GM12878 (cell line): ENCODE results near the gene NXPH2. TPM values are rescaled to one million over a fixed set of nuclear protein-coding genes. Genes with fewer than 3 reads are reported as not detected.

ENCODE experiments used
- ATAC-seq: fragments of 200-7000 bp; cut with Tn5 transposase; 3 replicates; pipeline ENCODE4 v1.9.1; 2020; ENCODE audit warnings: mild to moderate bottlenecking, moderate library complexity
- BruUV-seq: library from RNA; stranded (reverse); fragments of 400-500 nt; replicated peaks from 2 replicates; lab custom pipeline; 2021; lab: Mats Ljungman, UMichigan
- CTCF ChIA-PET: fragments of 300-600 bp; sonication (Branson Sonifier 250); formaldehyde crosslinking; extraction: SDS; loops from one replicate; lab custom pipeline; 2021; ENCODE audit warnings: inconsistent platforms; lab: Yijun Ruan, JAX
- POLR2A ChIA-PET: fragments of 350-600 bp; formaldehyde crosslinking; extraction: SDS; loops from one replicate; lab custom pipeline; 2021; ENCODE audit warnings: inconsistent platforms; lab: Charles Lee
- RAD21 ChIA-PET: fragments of 300-600 bp; sonication (Branson Sonifier 250); formaldehyde crosslinking; loops from one replicate; lab custom pipeline; 2023; ENCODE audit warnings: antibody characterized with exemption; ENCODE audit not compliant: unreplicated experiment; lab: Charles Lee
- SMC1A ChIA-PET: fragments of 300-600 bp; sonication (Branson Sonifier 250); formaldehyde crosslinking; loops from one replicate; lab custom pipeline; 2023; ENCODE audit not compliant: unreplicated experiment, uncharacterized antibody; lab: Charles Lee
- DNase-seq: peaks from one replicate; pipeline ENCODE4 v3.0.0-alpha.2; 2011; ENCODE audit warnings: low read depth, low spot score
- FAIRE-seq: peaks from 3 replicates; lab custom pipeline; 2011; peaks lifted over from hg19 to GRCh38; lab: Jason Lieb, UNC
- H2AFZ ChIP-seq: 2 replicates; pipeline ENCODE4 v1.6.0; 2011; ENCODE audit warnings: low read depth, low read length, control low read depth; ENCODE audit not compliant: control insufficient read depth
- H3K27ac ChIP-seq: 2 replicates; pipeline ENCODE4 v1.5.1; 2011; ENCODE audit warnings: control low read depth; ENCODE audit not compliant: control insufficient read depth, insufficient read depth
- H3K27me3 ChIP-seq, 2 experiments: replicated peaks in 1 of 2; 2 replicates each; pipeline versions ENCODE4 v1.6.0 to v1.6.1; 2011; ENCODE audit warnings: low read length in 1 of 2; ENCODE audit not compliant: control insufficient read depth in 2 of 2, insufficient read depth in 2 of 2
- H3K36me3 ChIP-seq, 2 experiments: 2 replicates each; pipeline ENCODE4 v1.5.1; 2011; ENCODE audit warnings: low read length in 1 of 2; ENCODE audit not compliant: control insufficient read depth in 2 of 2, insufficient read depth in 2 of 2
- H3K4me1 ChIP-seq: 2 replicates; pipeline ENCODE4 v1.6.1; 2011; ENCODE audit warnings: mild to moderate bottlenecking, low read length, moderate library complexity, mixed read lengths; ENCODE audit not compliant: control insufficient read depth, insufficient read depth
- H3K4me2 ChIP-seq: 2 replicates; pipeline ENCODE4 v1.6.0; 2011; ENCODE audit warnings: control low read depth; ENCODE audit not compliant: control insufficient read depth, insufficient read depth
- H3K4me3 ChIP-seq: fragments of 200-600 bp; sonication (generic); 2 replicates; pipeline ENCODE4 v1.5.1; 2016
- H3K79me2 ChIP-seq: 2 replicates; pipeline ENCODE4 v1.6.0; 2011; ENCODE audit warnings: low read length; ENCODE audit not compliant: control insufficient read depth, insufficient read depth
- H3K9ac ChIP-seq: 2 replicates; pipeline ENCODE4 v1.8.0; 2011; ENCODE audit warnings: low read length, control low read depth, mixed read lengths; ENCODE audit not compliant: control insufficient read depth, insufficient read depth
- H3K9me3 ChIP-seq: replicated peaks from 3 replicates; pipeline ENCODE4 v1.5.1; 2011; ENCODE audit warnings: mild to moderate bottlenecking, low read length; ENCODE audit not compliant: control insufficient read depth, insufficient read depth
- H4K20me1 ChIP-seq: 2 replicates; pipeline ENCODE4 v1.6.0; 2011; ENCODE audit not compliant: control insufficient read depth, insufficient read depth
- BCL11A ChIP-seq: IDR thresholded peaks from 2 replicates; pipeline ENCODE4 v1.6.1; 2011; ENCODE audit warnings: low read depth, low read length
- BHLHE40 ChIP-seq, 2 experiments: fragments of 450-650 bp in 1 of 2; IDR thresholded peaks; 2 replicates each; pipeline ENCODE4 v1.6.1; 2011 to 2017; ENCODE audit warnings: low read depth in 2 of 2, borderline replicate concordance in 1 of 2, improper control_type of control experiment in 1 of 2, low read length in 1 of 2, mild to moderate bottlenecking in 1 of 2
- E2F4 ChIP-seq: IDR thresholded peaks from 2 replicates; pipeline ENCODE4 v1.6.1; 2012; ENCODE audit warnings: low read depth, low read length, improper control_type of control experiment
- EP300 ChIP-seq, 2 experiments: fragments of 150-350 bp in 1 of 2; IDR thresholded peaks; 2 replicates each; pipeline ENCODE4 v1.6.1; 2011 to 2012; ENCODE audit warnings: low read depth in 2 of 2, low read length in 2 of 2, borderline replicate concordance in 1 of 2, improper control_type of control experiment in 1 of 2, inconsistent platforms in 1 of 2; ENCODE audit not compliant: control insufficient read depth in 1 of 2
- GATAD2B ChIP-seq: fragments of 450-650 bp; conservative IDR thresholded peaks from 2 replicates; pipeline ENCODE4 v1.6.1; 2017; ENCODE audit warnings: low read depth, mild to moderate bottlenecking, moderate library complexity
- HDAC6 ChIP-seq: fragments of 200-600 bp; sonication (generic); IDR thresholded peaks from one replicate; pipeline ENCODE4 v1.8.0; 2017; ENCODE audit warnings: antibody characterized with exemption; ENCODE audit not compliant: unreplicated experiment
- HSF1 ChIP-seq: fragments of 150-350 bp; IDR thresholded peaks from 2 replicates; pipeline ENCODE4 v1.6.1; 2014; ENCODE audit warnings: mild to moderate bottlenecking, low read depth, low read length
- JUNB ChIP-seq: IDR thresholded peaks from 2 replicates; pipeline ENCODE4 v1.6.1; 2016; ENCODE audit warnings: antibody characterized with exemption, mild to moderate bottlenecking
- KAT2A ChIP-seq: conservative IDR thresholded peaks from 2 replicates; pipeline ENCODE4 v1.6.1; 2011; ENCODE audit warnings: low read depth, low read length; ENCODE audit not compliant: control insufficient read depth
- MAX ChIP-seq: IDR thresholded peaks from 2 replicates; pipeline ENCODE4 v1.6.1; 2012; ENCODE audit warnings: low read depth, low read length, improper control_type of control experiment
- MEF2B ChIP-seq: fragments of 450-650 bp; IDR thresholded peaks from 2 replicates; pipeline ENCODE4 v1.6.1; 2018; ENCODE audit warnings: mild to moderate bottlenecking, moderate library complexity; ENCODE audit not compliant: partially characterized antibody, poor library complexity, severe bottlenecking
- NFIC ChIP-seq: IDR thresholded peaks from 2 replicates; pipeline ENCODE4 v1.6.1; 2012; ENCODE audit warnings: low read depth, mild to moderate bottlenecking, inconsistent platforms, low read length, moderate library complexity
- NRF1 ChIP-seq: conservative IDR thresholded peaks from 2 replicates; pipeline ENCODE4 v1.6.1; 2011; ENCODE audit warnings: mild to moderate bottlenecking, low read depth, low read length, improper control_type of control experiment
- POLR2AphosphoS5 ChIP-seq: IDR thresholded peaks from 2 replicates; pipeline ENCODE4 v1.6.1; 2011; ENCODE audit warnings: mild to moderate bottlenecking, low read length, inconsistent platforms
- REST ChIP-seq: IDR thresholded peaks from 2 replicates; pipeline ENCODE4 v1.6.1; 2012; ENCODE audit warnings: mild to moderate bottlenecking, low read depth, low read length
- SUZ12 ChIP-seq: fragments of 200-600 bp; sonication (generic); IDR thresholded peaks from one replicate; pipeline ENCODE4 v1.6.1; 2018; ENCODE audit warnings: antibody characterized with exemption, mild to moderate bottlenecking; ENCODE audit not compliant: unreplicated experiment
- TBL1XR1 ChIP-seq: IDR thresholded peaks from 2 replicates; pipeline ENCODE4 v1.6.1; 2012; ENCODE audit warnings: low read depth, low read length, improper control_type of control experiment
- WRNIP1 ChIP-seq: IDR thresholded peaks from 2 replicates; pipeline ENCODE4 v1.6.1; 2011; ENCODE audit warnings: low read depth, low read length, improper control_type of control experiment, borderline replicate concordance
- WGBS: methylation state at CpG from one replicate; pipeline ENCODE4 v1.1.6; 2016; ENCODE audit warnings: low lambda C conversion rate; ENCODE audit not compliant: insufficient replicate concordance, insufficient coverage; ENCODE audit errors: missing lambda C conversion rate; 5-methylcytosine and 5-hydroxymethylcytosine counted together
- in situ Hi-C: fragments of 300-500 bp; cut with MboI; formaldehyde crosslinking; loops from 9 replicates; pipeline ENCODE4 v1.14.3; 2018; ENCODE audit warnings: mixed read lengths
- intact Hi-C: fragments of 100-400 bp; cut with micrococcal nuclease; formaldehyde crosslinking; loops from one replicate; pipeline ENCODE4 v1.14.2; 2022; ENCODE audit not compliant: unreplicated experiment
- polyA plus RNA-seq, 11 experiments: library from polyadenylated mRNA; depleted of rRNA in 4 of 11; unstranded in 6 of 11; stranded (reverse) in 5 of 11; fragments of >200 nt; fragmentation: Nextera tagmentation in 4 of 11; fragmentation: Illumina TruSeq in 1 of 11; extraction: Ambion mirVana in 4 of 11; extraction: Trizol in 1 of 11; gene quantifications; 1 replicate in 1 of 11; 2 replicates in 10 of 11; pipeline versions ENCODE4 v1.2.1 to v1.2.3, GENCODE V29; 2011 to 2016; ENCODE audit warnings: inconsistent platforms in 2 of 11, missing spikeins in 2 of 11, low read depth in 1 of 11
- total RNA-seq, 4 experiments: library from RNA; depleted of rRNA in 3 of 4; stranded (reverse); fragments of >200 nt in 3 of 4; fragmentation: Illumina TruSeq in 1 of 4; extraction: Trizol in 1 of 4; gene quantifications; 2 replicates each; pipeline versions ENCODE4 v1.2.1 to v1.2.3, GENCODE V29; 2013 to 2021

Gene NXPH2
- total and polyA plus RNA-seq, 10 of the 15 experiments (the other 5 are each of a cell fraction or from before 2014, with no cell fraction given) = not detected

GRCh38 chr2:138732651-138733050 lies 47.5 kb downstream of the NXPH2 start:
- H3K27ac ChIP-seq = no peak overlapping the region
- POLR2A ChIA-PET = no interaction called here
- no peaks in the 10 kb centered on the region for H3K27me3 ChIP-seq
- intact Hi-C loops = no loop called here
- in situ Hi-C loops = no loop called here
- H3K36me3 ChIP-seq = no peaks in the 10 kb centered on the region
- no peak overlapping the region for H3K4me2 ChIP-seq
- H4K20me1 ChIP-seq = no peaks in the 10 kb centered on the region
- no peaks in the 10 kb centered on the region; the same call in 2 of the 3 replicates for H3K9me3 ChIP-seq
- DNase-seq (no peak), ATAC-seq (no peak), FAIRE-seq (no peak)
- WGBS = 5% methylated on average over 1 of the region's 1 CpG
- no peak overlapping the region for H3K9ac ChIP-seq
- CTCF ChIA-PET = no interaction called here
- RAD21 ChIA-PET = no interaction called here
- BruUV-seq = no TSS peak
- no peaks in the 10 kb centered on the region for H3K79me2 ChIP-seq
- SMC1A ChIA-PET = no interaction called here
- H3K4me1 ChIP-seq = no peaks in the 10 kb centered on the region
- H2AFZ ChIP-seq = no peak overlapping the region
- no peak overlapping the region for H3K4me3 ChIP-seq
- TF ChIP-seq GATAD2B = no peak
- no peak for TF ChIP-seq REST
- no peak for TF ChIP-seq MAX
- TF ChIP-seq JUNB = no peak
- no peak for TF ChIP-seq POLR2AphosphoS5
- TF ChIP-seq E2F4 = no peak
- TF ChIP-seq KAT2A = no peak
- no peak for TF ChIP-seq EP300 (IDR thresholded peaks at IDR 0.05; ENCODE audit: borderline replicate concordance in 1 of 2, control insufficient read depth in 1 of 2, low read depth in 2 of 2, low read length in 2 of 2)
- TF ChIP-seq HDAC6 = no peak
- no peak for TF ChIP-seq TBL1XR1
- no peak for TF ChIP-seq MEF2B
- TF ChIP-seq WRNIP1 = no peak
- no peak for TF ChIP-seq BCL11A
- no peak for TF ChIP-seq NRF1
- no peak for TF ChIP-seq HSF1
- no peak for TF ChIP-seq NFIC
- TF ChIP-seq SUZ12 = no peak
- no peak for TF ChIP-seq BHLHE40 (IDR thresholded peaks at IDR 0.05; ENCODE audit: borderline replicate concordance in 1 of 2, low read depth in 2 of 2, low read length in 1 of 2)
